ENCODE measurements around the gene PIGN. TPM values are rescaled to one million over a fixed set of nuclear protein-coding genes. Genes with fewer than 3 reads are reported as not detected.

Gene PIGN
- total RNA-seq, 1 donor, result 57.0 TPM

- no peak overlapping the region for H3K4me3 ChIP-seq (ENCODE audit: low read depth, low read length)
- TF ChIP-seq, protein P1, sequence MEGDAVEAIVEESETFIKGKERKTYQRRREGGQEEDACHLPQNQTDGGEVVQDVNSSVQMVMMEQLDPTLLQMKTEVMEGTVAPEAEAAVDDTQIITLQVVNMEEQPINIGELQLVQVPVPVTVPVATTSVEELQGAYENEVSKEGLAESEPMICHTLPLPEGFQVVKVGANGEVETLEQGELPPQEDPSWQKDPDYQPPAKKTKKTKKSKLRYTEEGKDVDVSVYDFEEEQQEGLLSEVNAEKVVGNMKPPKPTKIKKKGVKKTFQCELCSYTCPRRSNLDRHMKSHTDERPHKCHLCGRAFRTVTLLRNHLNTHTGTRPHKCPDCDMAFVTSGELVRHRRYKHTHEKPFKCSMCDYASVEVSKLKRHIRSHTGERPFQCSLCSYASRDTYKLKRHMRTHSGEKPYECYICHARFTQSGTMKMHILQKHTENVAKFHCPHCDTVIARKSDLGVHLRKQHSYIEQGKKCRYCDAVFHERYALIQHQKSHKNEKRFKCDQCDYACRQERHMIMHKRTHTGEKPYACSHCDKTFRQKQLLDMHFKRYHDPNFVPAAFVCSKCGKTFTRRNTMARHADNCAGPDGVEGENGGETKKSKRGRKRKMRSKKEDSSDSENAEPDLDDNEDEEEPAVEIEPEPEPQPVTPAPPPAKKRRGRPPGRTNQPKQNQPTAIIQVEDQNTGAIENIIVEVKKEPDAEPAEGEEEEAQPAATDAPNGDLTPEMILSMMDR (IDR thresholded peaks at IDR 0.05; ENCODE audit: insufficient read depth, low read depth, low read length), result no peak
- DNase-seq (ENCODE audit: low read depth), result no peak
Observed at GRCh38 chr18:62165583-62165982, 21.3 kb downstream of the PIGN start.

DNA sequence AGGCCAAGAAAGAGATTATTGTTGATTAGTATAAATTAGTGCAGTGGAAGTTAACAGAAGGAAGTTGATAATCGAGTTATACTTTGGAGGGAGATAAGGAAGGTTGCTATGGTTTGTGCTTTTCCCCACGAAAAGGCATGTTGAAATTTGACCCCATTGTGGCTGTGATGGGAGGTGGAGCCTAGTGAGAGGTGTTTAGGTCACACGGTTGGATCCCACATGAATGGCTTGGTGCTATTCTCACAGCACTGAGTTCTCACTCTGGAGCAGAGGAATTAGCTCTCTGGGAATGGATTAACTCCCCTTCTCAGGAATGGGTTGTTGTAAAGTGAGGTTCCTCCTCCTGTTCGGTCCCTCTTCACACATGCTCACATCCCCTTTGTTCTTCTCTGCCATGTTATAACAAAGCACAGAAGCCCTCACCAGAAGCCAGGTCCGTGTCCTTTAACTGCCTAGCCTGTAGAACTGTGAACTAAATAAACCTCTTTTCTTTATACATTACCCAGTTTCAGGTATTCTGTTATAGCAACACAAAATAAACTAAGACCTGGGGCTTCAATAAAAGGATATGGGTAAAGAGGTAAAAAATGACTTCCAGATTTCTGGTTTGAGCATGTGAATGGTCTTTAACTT is 21.9 kb downstream of the PIGN start:
- TF ChIP-seq, protein P1 (IDR thresholded peaks at IDR 0.05; ENCODE audit: insufficient read depth, low read depth, low read length), result no peak
- DNase-seq (ENCODE audit: low read depth), result no peak
- H3K4me3 ChIP-seq (ENCODE audit: low read depth, low read length), result no peak overlapping the region

- H3K4me3 ChIP-seq (ENCODE audit: low read depth, low read length), result no peak overlapping the region
- TF ChIP-seq, protein P1 (IDR thresholded peaks at IDR 0.05; ENCODE audit: insufficient read depth, low read depth, low read length), result no peak
- DNase-seq (ENCODE audit: low read depth), result no peak
Observed at GRCh38 chr18:62164310-62164709, 22.5 kb downstream of the PIGN start.

- no peak overlapping the region for H3K4me3 ChIP-seq (ENCODE audit: low read depth, low read length)
- TF ChIP-seq, protein P1 (IDR thresholded peaks at IDR 0.05; ENCODE audit: insufficient read depth, low read depth, low read length), result no peak
- DNase-seq (ENCODE audit: low read depth), result no peak
Observed at GRCh38 chr18:62157843-62158242, 29.0 kb downstream of the PIGN start.

DNA sequence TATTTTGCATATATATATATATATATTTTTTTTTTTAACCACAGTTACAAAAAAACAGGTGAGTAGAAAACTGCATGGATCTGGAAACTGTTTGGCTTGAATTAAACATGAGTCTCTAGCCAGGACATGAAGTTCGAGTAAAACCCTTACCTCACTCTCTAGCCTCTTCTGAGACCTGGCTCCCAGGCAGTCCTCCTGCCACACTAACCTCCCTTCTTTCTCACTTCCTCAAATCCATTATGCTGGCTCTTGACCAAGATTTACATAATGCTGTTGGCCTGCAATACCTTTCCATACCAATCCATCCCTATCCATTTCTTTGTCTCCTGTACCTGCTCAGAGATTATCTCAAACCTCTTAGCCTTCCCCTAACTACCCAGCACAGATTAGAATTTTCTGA is 34.0 kb downstream of the PIGN start:
- H3K4me3 ChIP-seq (ENCODE audit: low read depth, low read length), result no peak overlapping the region
- TF ChIP-seq, protein P1 (IDR thresholded peaks at IDR 0.05; ENCODE audit: insufficient read depth, low read depth, low read length), result no peak
- no peak for DNase-seq (ENCODE audit: low read depth)

DNA sequence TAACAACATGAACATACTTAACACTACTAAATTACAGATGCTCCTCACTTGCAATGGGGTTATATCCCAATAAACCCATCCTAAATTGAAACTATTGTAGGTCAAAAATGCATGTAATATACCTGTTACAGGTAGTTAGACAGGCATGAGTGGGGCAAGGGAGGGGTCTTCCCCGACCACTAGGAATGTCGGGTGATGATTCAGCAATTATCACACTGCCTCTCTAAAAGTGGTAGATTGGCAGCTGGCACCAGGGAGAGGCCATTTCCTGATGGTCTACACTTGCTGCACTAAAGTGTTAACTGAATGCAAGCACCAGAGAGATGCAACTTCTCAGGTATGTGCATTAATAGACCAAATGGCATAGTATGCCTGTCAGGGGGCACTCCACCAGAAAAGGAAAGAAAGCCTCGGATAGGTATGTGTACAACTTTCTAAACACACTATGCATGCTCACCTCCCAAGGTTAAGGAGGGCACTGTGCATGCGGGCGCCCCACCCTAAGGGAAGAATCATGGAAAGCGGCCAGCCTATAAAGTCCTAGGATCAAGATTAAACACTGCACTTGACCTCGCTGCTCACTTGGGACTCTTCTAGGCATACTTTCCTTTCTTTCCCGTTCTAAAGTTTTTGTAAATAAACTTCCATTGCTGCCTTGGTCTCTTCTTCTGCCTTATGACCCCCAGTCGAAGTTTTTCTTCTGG is 35.6 kb downstream of the PIGN start:
- H3K4me3 ChIP-seq (ENCODE audit: low read depth, low read length), result no peak overlapping the region
- TF ChIP-seq, protein P1 (IDR thresholded peaks at IDR 0.05; ENCODE audit: insufficient read depth, low read depth, low read length), result no peak
- DNase-seq (ENCODE audit: low read depth), result no peak

All from fibroblast of villous mesenchyme (primary cell).